ENCODE measurements around the gene SYT17.

SYT17 gene

GRCh38 chr16:19278403-19278802 is 110.4 kb downstream of the SYT17 start:
- H3K4me3 ChIP-seq (ENCODE audit: low read depth, low read length), result no peak overlapping the region
- DNase-seq (ENCODE audit: low read depth), result no peak
- no peak for TF ChIP-seq MAX (IDR thresholded peaks at IDR 0.05; ENCODE audit: low read depth, low read length)
- no peak for TF ChIP-seq POLR2A (IDR thresholded peaks at IDR 0.05; ENCODE audit: extremely low read depth, insufficient read length)
- TF ChIP-seq CTCF (IDR thresholded peaks at IDR 0.05; ENCODE audit: low read depth, low read length), result no peak
- TF ChIP-seq MYC (IDR thresholded peaks at IDR 0.05; ENCODE audit: low read depth, low read length), result no peak

- no peak for TF ChIP-seq CTCF (IDR thresholded peaks at IDR 0.05; ENCODE audit: low read depth, low read length)
- no peak for TF ChIP-seq POLR2A (IDR thresholded peaks at IDR 0.05; ENCODE audit: extremely low read depth, insufficient read length)
- no peak for DNase-seq (ENCODE audit: low read depth)
- no peak overlapping the region for H3K4me3 ChIP-seq (ENCODE audit: low read depth, low read length)
Observed at GRCh38 chr16:19281246-19281645, 113.2 kb downstream of the SYT17 start.

- TF ChIP-seq POLR2A (IDR thresholded peaks at IDR 0.05; ENCODE audit: extremely low read depth, insufficient read length) (no peak), MYC (IDR thresholded peaks at IDR 0.05; ENCODE audit: low read depth, low read length) (no peak), MAX (IDR thresholded peaks at IDR 0.05; ENCODE audit: low read depth, low read length) (no peak), CTCF (IDR thresholded peaks at IDR 0.05; ENCODE audit: low read depth, low read length) (no peak)
- DNase-seq (ENCODE audit: low read depth), result no peak
- H3K4me3 ChIP-seq (ENCODE audit: low read depth, low read length), result no peak overlapping the region
Observed at GRCh38 chr16:19282101-19282500, 114.1 kb downstream of the SYT17 start.

- DNase-seq (ENCODE audit: low read depth), result no peak
- H3K4me3 ChIP-seq (ENCODE audit: low read depth, low read length), result no peak overlapping the region
- TF ChIP-seq POLR2A (IDR thresholded peaks at IDR 0.05; ENCODE audit: extremely low read depth, insufficient read length) (no peak), CTCF (IDR thresholded peaks at IDR 0.05; ENCODE audit: low read depth, low read length) (no peak), MAX (IDR thresholded peaks at IDR 0.05; ENCODE audit: low read depth, low read length) (no peak), MYC (IDR thresholded peaks at IDR 0.05; ENCODE audit: low read depth, low read length) (no peak)
Observed at GRCh38 chr16:19283637-19284036, 115.6 kb downstream of the SYT17 start.

GRCh38 chr16:19284207-19284606 is 116.2 kb downstream of the SYT17 start:
- no peak for TF ChIP-seq MAX (IDR thresholded peaks at IDR 0.05; ENCODE audit: low read depth, low read length)
- no peak for TF ChIP-seq CTCF (IDR thresholded peaks at IDR 0.05; ENCODE audit: low read depth, low read length)
- TF ChIP-seq POLR2A (IDR thresholded peaks at IDR 0.05; ENCODE audit: extremely low read depth, insufficient read length), result no peak
- no peak for DNase-seq (ENCODE audit: low read depth)
- no peak overlapping the region for H3K4me3 ChIP-seq (ENCODE audit: low read depth, low read length)

- TF ChIP-seq CTCF (IDR thresholded peaks at IDR 0.05; ENCODE audit: low read depth, low read length) (no peak), MYC (IDR thresholded peaks at IDR 0.05; ENCODE audit: low read depth, low read length) (no peak)
- DNase-seq (ENCODE audit: low read depth), result no peak
- no peak within 1 kb of the TSS for H3K4me3 ChIP-seq (ENCODE audit: low read depth, low read length)
Observed at GRCh38 chr16:19285431-19285830, 117.4 kb downstream of the SYT17 start, which contains the start of gene CLEC19A. CLEC19A (plus strand) TSS chr16:19285731; CDS start chr16:19285852, 121 bp downstream.

Measured in NB4 (cell line).